ENCODE results near the gene LANCL1.

DNA sequence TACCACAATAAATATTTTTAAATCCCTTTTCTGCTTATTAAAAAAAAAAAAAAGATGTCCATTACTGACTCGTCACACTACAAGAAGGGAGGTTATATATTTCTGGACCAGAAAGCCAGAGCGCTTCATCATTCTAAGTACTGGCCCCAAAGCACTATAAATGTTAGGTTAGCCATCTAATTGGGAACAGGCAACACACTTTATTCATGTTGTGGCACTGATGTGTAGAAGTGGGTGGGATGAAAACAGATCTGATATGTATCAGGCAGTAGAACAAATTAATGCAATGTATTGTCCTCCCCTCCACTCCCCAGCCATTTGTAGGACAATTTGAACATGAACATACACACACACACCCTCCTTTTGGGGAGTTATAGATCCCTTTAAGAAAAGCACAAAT, 24.4 kb downstream of the LANCL1 start:
- no peak for TF ChIP-seq CTCF (IDR thresholded peaks at IDR 0.05; ENCODE audit: poor library complexity)
- TF ChIP-seq EZH2 (IDR thresholded peaks at IDR 0.05; ENCODE audit: borderline replicate concordance) = no peak
